ENCODE measurements around the gene FCRL5.

The FCRL5 gene

GRCh38 chr1:157551694-157552693 is at the start of gene FCRL5:
Gene FCRL5 (minus strand): TSS chr1:157552515. CDS start chr1:157552362, 153 bp downstream.
- H3K9me3 Mint-ChIP-seq: no peaks in the 10 kb centered on the region
- H3K4me3 Mint-ChIP-seq: no peak within 1 kb of the TSS
- no peaks in the 10 kb centered on the region for H3K27me3 Mint-ChIP-seq (ENCODE audit: low read depth)
- peaks cover 2% of the 10 kb centered on the region for H3K4me1 Mint-ChIP-seq (ENCODE audit: low read depth)
- H3K36me3 Mint-ChIP-seq (ENCODE audit: low read depth): no peaks in the 10 kb centered on the region
- H3K27ac Mint-ChIP-seq: no peak within 1 kb of the TSS

- no peaks in the 10 kb centered on the region for H3K9me3 Mint-ChIP-seq
- H3K36me3 Mint-ChIP-seq (ENCODE audit: low read depth): no peaks in the 10 kb centered on the region
- no peaks in the 10 kb centered on the region for H3K4me1 Mint-ChIP-seq (ENCODE audit: low read depth)
- H3K27ac Mint-ChIP-seq: no peak overlapping the region
- H3K27me3 Mint-ChIP-seq (ENCODE audit: low read depth): peaks cover 8% of the 10 kb centered on the region
- H3K4me3 Mint-ChIP-seq: no peak overlapping the region
Measured at GRCh38 chr1:157600236-157600635, 47.9 kb upstream of the FCRL5 start.

DNA sequence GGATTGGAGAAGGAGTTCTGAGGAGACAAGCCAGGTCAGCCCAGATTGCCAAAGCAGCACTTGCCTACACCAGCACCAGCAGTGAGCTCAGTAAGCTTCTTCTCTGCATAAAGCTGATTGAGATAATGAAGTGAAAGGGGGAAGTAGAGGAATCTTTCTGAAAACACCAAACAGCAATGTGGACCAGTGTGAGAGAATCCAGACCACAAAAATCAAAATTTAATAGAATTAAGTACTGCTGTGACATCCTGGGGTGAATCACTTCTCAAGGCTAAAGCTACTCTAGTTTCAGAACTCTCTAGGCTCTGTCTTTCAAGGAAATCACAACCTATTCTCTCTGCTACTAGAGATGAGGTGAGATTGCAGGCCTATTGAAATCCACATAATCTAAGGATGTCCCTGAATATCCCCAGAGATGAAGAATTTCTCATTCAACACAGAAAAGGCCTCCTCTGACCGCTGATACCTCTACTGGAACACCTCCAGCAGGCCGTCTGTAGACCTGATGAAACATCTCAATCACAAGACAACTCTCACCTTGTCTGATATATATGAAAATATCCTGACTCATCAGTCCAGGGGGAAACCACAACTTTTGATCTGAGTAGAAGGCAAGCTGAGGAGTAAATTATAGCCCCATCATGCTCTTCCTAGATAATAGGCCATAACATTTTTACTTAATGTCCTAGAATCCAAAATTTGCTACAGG is 45.8 kb upstream of the FCRL5 start, which contains the start of gene FCRL4:
Gene FCRL4 (minus strand): TSS at position 127 of the 709 bp plus-strand sequence. CDS start 141 bp downstream, outside the sequence.
- Mint-ChIP-seq H3K27ac (no peak within 1 kb of the TSS), H3K4me3 (no peak within 1 kb of the TSS), H3K9me3 (no peaks in the 10 kb centered on the region), H3K4me1 (ENCODE audit: low read depth) (no peaks in the 10 kb centered on the region), H3K27me3 (ENCODE audit: low read depth) (peaks cover 6% of the 10 kb centered on the region), H3K36me3 (ENCODE audit: low read depth) (no peaks in the 10 kb centered on the region)

- Mint-ChIP-seq H3K27me3 (ENCODE audit: low read depth) (peaks cover 6% of the 10 kb centered on the region), H3K4me1 (ENCODE audit: low read depth) (no peaks in the 10 kb centered on the region), H3K4me3 (no peak overlapping the region), H3K36me3 (ENCODE audit: low read depth) (no peaks in the 10 kb centered on the region), H3K27ac (no peak overlapping the region), H3K9me3 (no peaks in the 10 kb centered on the region)
Measured at GRCh38 chr1:157596384-157596783, 44.1 kb upstream of the FCRL5 start.

- no peaks in the 10 kb centered on the region for H3K9me3 Mint-ChIP-seq
- no peak overlapping the region for H3K4me3 Mint-ChIP-seq
- no peaks in the 10 kb centered on the region for H3K27me3 Mint-ChIP-seq (ENCODE audit: low read depth)
- H3K27ac Mint-ChIP-seq: no peak overlapping the region
- H3K36me3 Mint-ChIP-seq (ENCODE audit: low read depth): no peaks in the 10 kb centered on the region
- no peaks in the 10 kb centered on the region for H3K4me1 Mint-ChIP-seq (ENCODE audit: low read depth)
Measured at GRCh38 chr1:157595356-157595755, 43.0 kb upstream of the FCRL5 start.

GRCh38 chr1:157585984-157586383 is 33.7 kb upstream of the FCRL5 start:
- Mint-ChIP-seq H3K4me3 (no peak overlapping the region), H3K4me1 (ENCODE audit: low read depth) (no peaks in the 10 kb centered on the region), H3K27ac (no peak overlapping the region), H3K27me3 (ENCODE audit: low read depth) (peaks cover 10% of the 10 kb centered on the region), H3K9me3 (no peaks in the 10 kb centered on the region), H3K36me3 (ENCODE audit: low read depth) (no peaks in the 10 kb centered on the region)

DNA sequence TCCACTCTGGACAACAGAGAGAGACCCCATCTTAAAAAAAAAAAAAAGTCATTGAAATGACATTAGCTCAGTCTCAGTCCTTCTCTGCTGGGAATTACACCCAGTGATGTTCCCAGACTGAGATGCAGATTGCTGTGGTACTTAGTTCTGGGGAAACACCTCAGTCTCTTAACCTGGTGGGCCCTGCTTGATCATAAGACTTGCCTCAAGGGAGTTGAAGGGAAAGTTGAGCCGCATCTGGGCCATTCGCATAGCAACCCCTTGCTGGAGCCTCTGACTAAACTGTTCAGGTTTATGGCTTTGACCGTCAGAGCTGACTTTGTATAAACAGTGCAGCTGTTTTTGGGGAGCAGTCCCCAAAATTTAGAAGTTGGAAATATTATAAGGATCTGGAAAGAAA is 32.2 kb upstream of the FCRL5 start:
- Mint-ChIP-seq H3K27me3 (ENCODE audit: low read depth) (peaks cover 10% of the 10 kb centered on the region), H3K4me1 (ENCODE audit: low read depth) (no peaks in the 10 kb centered on the region), H3K9me3 (no peaks in the 10 kb centered on the region), H3K27ac (no peak overlapping the region), H3K4me3 (no peak overlapping the region), H3K36me3 (ENCODE audit: low read depth) (no peaks in the 10 kb centered on the region)

GRCh38 chr1:157580828-157581210 is 28.5 kb upstream of the FCRL5 start:
- H3K36me3 Mint-ChIP-seq (ENCODE audit: low read depth): no peaks in the 10 kb centered on the region
- no peak overlapping the region for H3K4me3 Mint-ChIP-seq
- no peaks in the 10 kb centered on the region for H3K9me3 Mint-ChIP-seq
- no peaks in the 10 kb centered on the region for H3K4me1 Mint-ChIP-seq (ENCODE audit: low read depth)
- peaks cover 10% of the 10 kb centered on the region for H3K27me3 Mint-ChIP-seq (ENCODE audit: low read depth)
- no peak overlapping the region for H3K27ac Mint-ChIP-seq

GRCh38 chr1:157580179-157580827 is 28.0 kb upstream of the FCRL5 start:
- H3K4me3 Mint-ChIP-seq: no peak overlapping the region
- peaks cover 10% of the 10 kb centered on the region for H3K27me3 Mint-ChIP-seq (ENCODE audit: low read depth)
- no peaks in the 10 kb centered on the region for H3K9me3 Mint-ChIP-seq
- no peak overlapping the region for H3K27ac Mint-ChIP-seq
- no peaks in the 10 kb centered on the region for H3K4me1 Mint-ChIP-seq (ENCODE audit: low read depth)
- no peaks in the 10 kb centered on the region for H3K36me3 Mint-ChIP-seq (ENCODE audit: low read depth)

GRCh38 chr1:157577420-157577819 is 25.1 kb upstream of the FCRL5 start:
- Mint-ChIP-seq H3K4me1 (ENCODE audit: low read depth) (no peaks in the 10 kb centered on the region), H3K9me3 (no peaks in the 10 kb centered on the region), H3K4me3 (no peak overlapping the region), H3K27me3 (ENCODE audit: low read depth) (peaks cover 4% of the 10 kb centered on the region), H3K36me3 (ENCODE audit: low read depth) (no peaks in the 10 kb centered on the region), H3K27ac (no peak overlapping the region)

GRCh38 chr1:157575744-157576143 is 23.4 kb upstream of the FCRL5 start:
- Mint-ChIP-seq H3K27me3 (ENCODE audit: low read depth) (no peaks in the 10 kb centered on the region), H3K27ac (no peak overlapping the region), H3K9me3 (no peaks in the 10 kb centered on the region), H3K4me1 (ENCODE audit: low read depth) (no peaks in the 10 kb centered on the region), H3K36me3 (ENCODE audit: low read depth) (no peaks in the 10 kb centered on the region), H3K4me3 (no peak overlapping the region)

GRCh38 chr1:157574836-157575235 is 22.5 kb upstream of the FCRL5 start:
- H3K4me3 Mint-ChIP-seq: no peak overlapping the region
- no peaks in the 10 kb centered on the region for H3K36me3 Mint-ChIP-seq (ENCODE audit: low read depth)
- H3K9me3 Mint-ChIP-seq: no peaks in the 10 kb centered on the region
- H3K4me1 Mint-ChIP-seq (ENCODE audit: low read depth): no peaks in the 10 kb centered on the region
- H3K27ac Mint-ChIP-seq: no peak overlapping the region
- no peaks in the 10 kb centered on the region for H3K27me3 Mint-ChIP-seq (ENCODE audit: low read depth)

DNA sequence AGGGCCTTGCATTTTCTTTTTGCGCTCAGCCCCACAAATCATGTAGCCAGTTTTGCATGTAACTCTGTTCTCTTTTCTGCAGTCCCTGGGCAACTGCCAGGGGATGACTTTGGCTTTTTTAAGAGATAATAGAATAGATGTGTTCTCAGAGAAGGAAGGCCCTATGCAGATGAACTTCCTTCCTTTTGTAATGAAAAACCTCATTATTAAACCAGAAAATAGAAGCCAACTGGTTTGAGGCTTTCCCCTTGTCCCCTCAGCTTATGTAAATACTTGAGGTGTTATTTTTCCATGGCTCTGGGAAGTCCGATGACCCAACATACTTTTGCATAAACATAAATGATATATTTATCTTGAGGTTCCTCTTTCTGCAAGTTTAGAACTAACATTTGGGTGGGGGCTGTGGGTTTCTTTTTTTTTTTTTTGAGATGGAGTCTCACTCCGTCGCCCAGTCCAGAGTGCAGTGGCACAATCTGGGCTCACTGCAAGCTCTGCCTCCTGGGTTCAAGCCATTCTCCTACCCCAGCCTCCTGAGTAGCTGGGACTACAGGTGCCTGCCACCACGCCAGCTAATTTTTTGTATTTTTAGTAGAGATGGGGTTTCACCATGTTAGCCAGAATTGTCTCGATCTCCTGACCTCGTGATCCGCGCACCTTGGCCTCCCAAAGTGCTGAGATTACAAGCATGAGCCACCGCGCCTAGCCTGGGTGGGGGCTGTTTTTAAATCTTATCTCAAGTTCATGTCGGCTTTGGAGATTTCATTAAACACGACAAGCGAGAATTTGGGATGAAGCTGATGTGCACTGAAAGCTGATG is 14.4 kb upstream of the FCRL5 start:
- H3K27ac Mint-ChIP-seq: no peak overlapping the region
- peaks cover 2% of the 10 kb centered on the region for H3K4me1 Mint-ChIP-seq (ENCODE audit: low read depth)
- H3K27me3 Mint-ChIP-seq (ENCODE audit: low read depth): peaks cover 11% of the 10 kb centered on the region
- H3K36me3 Mint-ChIP-seq (ENCODE audit: low read depth): no peaks in the 10 kb centered on the region
- H3K4me3 Mint-ChIP-seq: no peak overlapping the region
- H3K9me3 Mint-ChIP-seq: no peaks in the 10 kb centered on the region

- H3K27me3 Mint-ChIP-seq (ENCODE audit: low read depth): peaks cover 4% of the 10 kb centered on the region
- H3K27ac Mint-ChIP-seq: no peak overlapping the region
- H3K9me3 Mint-ChIP-seq: no peaks in the 10 kb centered on the region
- peaks cover 2% of the 10 kb centered on the region for H3K4me1 Mint-ChIP-seq (ENCODE audit: low read depth)
- H3K36me3 Mint-ChIP-seq (ENCODE audit: low read depth): no peaks in the 10 kb centered on the region
- no peak overlapping the region for H3K4me3 Mint-ChIP-seq
Measured at GRCh38 chr1:157562515-157562914, 10.2 kb upstream of the FCRL5 start.
